Measurements from ENCODE around the gene FAM118A. TPM values are rescaled to one million over a fixed set of nuclear protein-coding genes. Genes with fewer than 3 reads are reported as not detected.

FAM118A gene
- total and polyA plus RNA-seq, 9 of the 15 experiments (the other 6 are each of a cell fraction or from before 2014, with no cell fraction given), result 17.0 to 223 (median 59.4) TPM

GRCh38 chr22:45314054-45314721, 4.5 kb downstream of the FAM118A start (continued):
- TF ChIP-seq ZFP30 (CRISPR knock-in tag; IDR thresholded peaks at IDR 0.05; ENCODE audit: borderline replicate concordance) (no peak), ZNF639 (CRISPR knock-in tag; conservative IDR thresholded peaks at IDR 0.05 in 1 of 2, IDR thresholded peaks at IDR 0.05 in 1 of 2) (0 out of 4 replicates have a peak, but pooled peaks of 1 of the 2 experiments have one; percentile 26), MNT (conservative IDR thresholded peaks at IDR 0.05) (peak; percentile 84 to 92), POU5F1 (IDR thresholded peaks at IDR 0.05; ENCODE audit: borderline replicate concordance, low read depth, low read length, partially characterized antibody) (no peak), TAF9B (IDR thresholded peaks at IDR 0.05; ENCODE audit: partially characterized antibody) (peak; percentile 52), NKRF (IDR thresholded peaks at IDR 0.05; ENCODE audit: borderline replicate concordance) (peak; percentile 60; the same call in 1 of the 2 replicates), BCOR (IDR thresholded peaks at IDR 0.05) (peak; percentile 33; the same call in 1 of the 2 replicates), TAF1 (IDR thresholded peaks at IDR 0.05; ENCODE audit: control insufficient read depth, extremely low read depth, insufficient read depth, low read length, severe bottlenecking) (peak; percentile 26), SMAD3 (CRISPR knock-in tag; conservative IDR thresholded peaks at IDR 0.05) (0 out of 2 replicates have a peak, but pooled peaks have one; percentile 5), POLR2A (conservative IDR thresholded peaks at IDR 0.05) (peak; percentile 43; the same call in 1 of the 2 replicates), ZBTB33 (CRISPR knock-in tag; IDR thresholded peaks at IDR 0.05) (no peak), ZBTB17 (CRISPR knock-in tag; IDR thresholded peaks at IDR 0.05) (no peak), HNRNPH1 (optimal IDR thresholded peaks at IDR 0.05; ENCODE audit: low read depth, low read length) (no peak), TEAD4 (IDR thresholded peaks at IDR 0.05; ENCODE audit: low read length) (peak; percentile 63), TEAD4 (CRISPR knock-in tag; IDR thresholded peaks at IDR 0.05; ENCODE audit: borderline replicate concordance) (no peak), ZNF133 (CRISPR knock-in tag; IDR thresholded peaks at IDR 0.05) (no peak), RNF2 (IDR thresholded peaks at IDR 0.05) (peak; percentile 84), ZFP1 (CRISPR knock-in tag; IDR thresholded peaks at IDR 0.05) (no peak), ZC3H4 (CRISPR knock-in tag; IDR thresholded peaks at IDR 0.05; ENCODE audit: borderline replicate concordance) (no peak), L3MBTL2 (IDR thresholded peaks at IDR 0.05) (peak; percentile 46), CTBP1 (IDR thresholded peaks at IDR 0.05; ENCODE audit: borderline replicate concordance) (peak; percentile 58; the same call in 1 of the 2 replicates), EP300 (IDR thresholded peaks at IDR 0.05; ENCODE audit: low read length) (peak; percentile 83; the same call in 1 of the 2 replicates)

Measured in K562 (cell line).